Esophagus squamous epithelium (tissue), 4 donors: ENCODE results near the gene CDC42.

Source experiments
- CTCF ChIP-seq, 6 experiments: fragments of 450-650 bp in 4 of 6; fragments of 200-600 bp in 2 of 6; sonication (generic) in 2 of 6; IDR thresholded peaks; one replicate each; pipeline ENCODE4 v1.5.1; 2016 to 2019; ENCODE audit warnings: antibody characterized with exemption in 6 of 6, mild to moderate bottlenecking in 4 of 6, moderate library complexity in 4 of 6
- POLR2A ChIP-seq, 4 donors: fragments of 450-650 bp; IDR thresholded peaks; one replicate each; pipeline ENCODE4 v1.6.1; 2017; ENCODE audit warnings: antibody characterized with exemption in 4 of 4, mild to moderate bottlenecking in 4 of 4, moderate library complexity in 3 of 4

GRCh38 chr1:22121421-22121911 lies 69.0 kb downstream of the CDC42 start:
- TF ChIP-seq CTCF (IDR thresholded peaks at IDR 0.05), result no peak
- TF ChIP-seq POLR2A (IDR thresholded peaks at IDR 0.05), result no peak
